IPS-18a (cell line): ENCODE measurements around the gene EXOC3L4.
"Not testable (repeated sequence)": the region's sequence is repeated elsewhere in the genome, so short reads cannot be mapped to it uniquely, and the experiment has no call there.

Experiments used
- H3K27ac ChIP-seq: one replicate; pipeline ENCODE4 v1.5.1; 2013; ENCODE audit warnings: low read length
- H3K27me3 ChIP-seq: one replicate; pipeline ENCODE4 v1.6.1; 2013; ENCODE audit warnings: mild to moderate bottlenecking, low read length; ENCODE audit not compliant: control insufficient read depth, insufficient read depth
- H3K36me3 ChIP-seq: one replicate; pipeline ENCODE4 v1.6.1; 2013; ENCODE audit warnings: low read depth, low read length; ENCODE audit not compliant: control insufficient read depth
- H3K4me1 ChIP-seq: one replicate; pipeline ENCODE4 v1.6.1; 2013; ENCODE audit warnings: low read depth, low read length; ENCODE audit not compliant: control insufficient read depth
- H3K4me3 ChIP-seq: one replicate; pipeline ENCODE4 v1.5.1; 2013; ENCODE audit warnings: low read length
- H3K9ac ChIP-seq: one replicate; pipeline ENCODE4 v1.6.1; 2013; ENCODE audit warnings: mild to moderate bottlenecking, low read length, moderate library complexity
- H3K9me3 ChIP-seq: one replicate; pipeline ENCODE4 v1.6.1; 2013; ENCODE audit warnings: low read depth, low read length; ENCODE audit not compliant: control insufficient read depth

EXOC3L4 gene

DNA sequence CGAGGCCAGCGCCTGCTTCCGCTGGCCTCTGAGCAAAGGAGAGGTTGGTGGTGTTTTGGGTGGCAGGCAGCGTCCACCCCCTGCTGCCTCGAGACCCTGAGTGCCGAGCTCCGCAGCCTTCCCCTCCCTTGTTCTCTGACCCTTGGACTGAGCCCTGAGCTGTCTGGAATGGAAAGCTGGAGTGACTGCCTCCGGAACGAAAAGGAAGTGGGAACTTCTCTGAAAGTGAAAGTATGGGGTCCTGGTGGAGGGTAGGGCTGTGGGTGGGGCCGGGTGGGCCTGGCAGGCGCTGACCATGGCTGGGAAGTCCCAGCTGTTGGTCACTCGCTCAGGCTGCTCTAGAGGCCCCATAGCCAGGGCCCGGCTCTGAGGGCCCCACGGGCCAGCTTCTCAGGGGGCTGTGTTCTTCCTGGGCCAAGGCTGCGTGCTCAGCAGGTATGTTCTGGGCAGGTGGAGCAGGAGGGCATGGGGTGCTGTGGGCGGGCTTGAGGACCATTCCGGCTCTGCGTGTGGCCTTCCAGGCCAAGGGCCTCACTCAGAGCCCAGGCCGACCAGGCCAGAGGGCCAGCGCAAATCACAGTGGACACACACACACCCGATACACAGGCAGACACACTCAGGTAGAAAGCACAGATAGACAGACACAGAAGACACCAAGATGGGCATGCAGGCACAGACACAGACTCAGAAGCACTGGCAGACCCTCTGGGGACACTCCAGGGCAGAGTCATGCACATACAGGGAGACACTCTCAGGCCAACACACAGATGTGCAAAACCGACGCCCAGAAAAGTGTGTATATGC lies at the start of gene EXOC3L4:
EXOC3L4 (plus strand) TSS at position 320 of the 804 bp plus-strand sequence. CDS start 5,495 bp downstream, outside the sequence.
- H3K9ac ChIP-seq = no peak within 1 kb of the TSS
- no peak within 1 kb of the TSS for H3K27ac ChIP-seq
- H3K4me1 ChIP-seq = no peaks in the 10 kb centered on the region
- H3K36me3 ChIP-seq = no peaks in the 10 kb centered on the region
- no peaks in the 10 kb centered on the region for H3K9me3 ChIP-seq
- H3K27me3 ChIP-seq = peaks cover 12% of the 10 kb centered on the region
- no peak within 1 kb of the TSS for H3K4me3 ChIP-seq

DNA sequence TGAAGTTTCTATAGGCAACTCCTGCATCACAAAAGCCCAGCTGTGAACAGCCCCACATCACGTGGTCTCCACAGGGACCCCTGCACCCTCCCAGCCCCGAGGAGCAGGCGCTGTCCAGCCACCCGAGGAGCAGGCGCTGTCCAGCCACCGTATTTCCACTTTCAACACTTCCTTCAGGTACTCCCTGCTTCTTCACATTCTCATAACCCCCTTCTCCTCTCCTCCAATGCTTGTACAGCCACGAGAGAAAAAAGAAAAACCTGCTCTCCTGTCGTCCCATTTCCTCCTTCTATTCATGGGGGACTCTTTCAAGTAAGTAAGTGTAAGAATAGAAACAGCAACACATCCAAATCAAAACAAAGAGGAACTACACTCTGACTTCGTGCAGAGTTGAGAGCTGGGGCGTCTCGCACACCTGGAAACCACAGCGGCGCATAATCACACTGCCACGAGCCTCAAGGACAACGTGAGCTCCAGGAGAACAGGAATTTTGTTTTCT lies 49.1 kb upstream of the EXOC3L4 start:
- no peaks in the 10 kb centered on the region for H3K9me3 ChIP-seq
- H3K27me3 ChIP-seq = no peaks in the 10 kb centered on the region
- peaks cover 7% of the 10 kb centered on the region for H3K4me1 ChIP-seq
- peaks cover 3% of the 10 kb centered on the region for H3K36me3 ChIP-seq
- no peak overlapping the region for H3K4me3 ChIP-seq
- no peak overlapping the region for H3K27ac ChIP-seq
- no peak overlapping the region for H3K9ac ChIP-seq

DNA sequence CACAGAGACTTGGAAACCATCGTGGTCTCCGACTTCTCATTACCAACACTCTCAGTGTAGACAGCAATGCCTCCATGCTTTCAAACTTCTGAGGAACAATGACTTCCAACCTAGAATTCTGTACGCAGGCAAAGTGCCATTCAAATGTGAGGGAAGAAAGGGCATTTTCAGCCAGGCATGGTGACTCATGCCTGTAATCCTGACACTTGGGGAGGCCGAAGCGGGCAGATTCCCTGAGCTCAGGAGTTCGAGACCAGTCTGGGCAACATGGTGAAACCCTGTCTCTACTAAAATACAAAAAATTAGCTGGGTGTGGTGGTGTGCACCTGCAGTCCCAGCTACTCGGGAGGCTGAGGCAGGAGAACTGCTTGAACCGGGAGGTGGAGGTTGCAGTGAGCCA lies 47.1 kb upstream of the EXOC3L4 start:
- H3K36me3 ChIP-seq, H3K9me3 ChIP-seq, H3K4me3 ChIP-seq, H3K27me3 ChIP-seq, H3K4me1 ChIP-seq, H3K9ac ChIP-seq, H3K27ac ChIP-seq: not testable (repeated sequence)

DNA sequence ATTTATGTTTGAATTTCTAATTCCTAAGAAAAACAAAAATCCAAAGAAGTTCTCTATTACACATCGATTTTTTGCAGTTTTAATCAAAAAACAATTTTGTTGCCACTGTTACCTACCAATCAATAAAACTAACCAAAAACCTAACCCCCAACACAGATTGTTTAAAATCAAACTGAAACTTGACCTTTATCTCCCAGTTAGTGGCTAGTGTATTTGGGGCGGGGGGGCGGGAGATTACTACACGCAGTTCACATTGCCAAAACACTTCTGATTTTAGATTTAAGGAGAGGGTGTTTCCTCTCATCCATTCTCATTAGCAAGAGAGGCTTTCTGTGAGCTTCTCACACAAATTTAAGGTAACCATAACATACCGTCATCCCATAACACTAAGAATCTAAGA lies 43.6 kb upstream of the EXOC3L4 start:
- H3K36me3 ChIP-seq = no peaks in the 10 kb centered on the region
- no peaks in the 10 kb centered on the region for H3K27me3 ChIP-seq
- no peaks in the 10 kb centered on the region for H3K9me3 ChIP-seq
- no peak overlapping the region for H3K27ac ChIP-seq
- H3K4me1 ChIP-seq = peaks cover 8% of the 10 kb centered on the region
- H3K4me3 ChIP-seq = no peak overlapping the region
- no peak overlapping the region for H3K9ac ChIP-seq

- no peaks in the 10 kb centered on the region for H3K9me3 ChIP-seq
- H3K36me3 ChIP-seq = no peaks in the 10 kb centered on the region
- H3K27ac ChIP-seq = no peak overlapping the region
- H3K9ac ChIP-seq = no peak overlapping the region
- no peak overlapping the region for H3K4me3 ChIP-seq
- H3K4me1 ChIP-seq = peaks cover 6% of the 10 kb centered on the region
- H3K27me3 ChIP-seq = no peaks in the 10 kb centered on the region
Measured at GRCh38 chr14:103052407-103052806, 42.1 kb upstream of the EXOC3L4 start.

- Histone ChIP-seq H3K4me1 (peaks cover 6% of the 10 kb centered on the region), H3K4me3 (peak overlapping the region; percentile 55), H3K27ac (no peak overlapping the region), H3K27me3 (no peaks in the 10 kb centered on the region), H3K9me3 (no peaks in the 10 kb centered on the region), H3K9ac (no peak overlapping the region), H3K36me3 (no peaks in the 10 kb centered on the region)
Measured at GRCh38 chr14:103055695-103056094, 38.8 kb upstream of the EXOC3L4 start.

DNA sequence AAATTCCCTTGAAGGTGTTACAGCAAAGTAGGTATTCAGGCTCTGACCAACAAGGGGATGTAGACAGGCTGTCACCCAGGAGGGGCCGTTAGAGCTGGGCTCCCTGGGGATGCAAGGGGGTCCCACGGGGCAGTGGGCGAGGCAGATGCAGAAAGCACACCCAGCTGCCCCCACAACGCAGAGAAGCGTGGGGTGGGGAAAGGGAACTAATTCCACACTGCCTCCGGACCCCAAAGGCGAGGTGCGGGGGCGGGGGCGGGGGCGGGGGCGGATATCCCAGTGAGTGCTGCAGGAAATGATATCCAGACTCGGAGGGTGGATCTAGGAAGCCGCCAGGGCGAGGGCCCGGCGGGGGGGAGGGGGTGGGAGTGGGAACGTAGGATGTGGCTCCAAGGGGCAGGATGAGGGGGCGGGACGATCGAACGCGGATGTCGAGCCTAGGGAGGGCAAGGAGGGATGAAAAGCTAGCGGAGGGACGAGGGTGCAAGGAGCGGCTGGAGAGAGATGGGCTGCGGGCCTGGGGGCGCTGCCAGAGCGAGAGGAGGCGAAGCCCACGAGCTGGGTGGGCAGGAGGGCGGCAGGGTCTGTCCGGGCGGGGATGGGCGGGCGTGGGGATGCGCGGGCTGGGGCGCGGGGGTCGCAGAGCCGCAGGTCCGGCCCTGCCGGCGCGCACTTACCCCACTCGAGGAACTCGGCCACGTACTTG lies 38.0 kb upstream of the EXOC3L4 start:
- Histone ChIP-seq H3K9ac (no peak overlapping the region), H3K4me3 (peak overlapping the region; percentile 55), H3K9me3 (no peaks in the 10 kb centered on the region), H3K36me3 (no peaks in the 10 kb centered on the region), H3K4me1 (peaks cover 6% of the 10 kb centered on the region), H3K27ac (no peak overlapping the region), H3K27me3 (no peaks in the 10 kb centered on the region)

DNA sequence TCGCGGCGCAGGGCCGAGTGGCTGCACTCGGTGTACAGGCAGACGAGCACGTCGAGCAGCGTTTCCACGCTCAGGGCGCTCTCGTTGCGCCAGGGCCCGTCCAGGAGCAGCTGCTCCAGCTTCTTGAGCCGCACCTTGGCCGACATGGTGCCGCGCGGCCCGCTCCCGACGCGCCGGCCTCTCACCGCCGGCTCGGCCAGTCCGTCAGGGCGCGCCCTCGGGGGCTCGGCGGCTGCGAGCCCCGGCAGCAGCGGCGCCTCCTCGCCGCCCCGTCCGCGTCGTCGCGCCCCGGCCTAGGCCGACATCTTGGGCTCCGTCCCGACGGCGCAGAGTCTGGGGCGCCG lies 37.5 kb upstream of the EXOC3L4 start:
- Histone ChIP-seq H3K4me3 (peak overlapping the region; percentile 55), H3K9me3 (no peaks in the 10 kb centered on the region), H3K36me3 (no peaks in the 10 kb centered on the region), H3K4me1 (peaks cover 6% of the 10 kb centered on the region), H3K27me3 (no peaks in the 10 kb centered on the region), H3K27ac (no peak overlapping the region), H3K9ac (no peak overlapping the region)

DNA sequence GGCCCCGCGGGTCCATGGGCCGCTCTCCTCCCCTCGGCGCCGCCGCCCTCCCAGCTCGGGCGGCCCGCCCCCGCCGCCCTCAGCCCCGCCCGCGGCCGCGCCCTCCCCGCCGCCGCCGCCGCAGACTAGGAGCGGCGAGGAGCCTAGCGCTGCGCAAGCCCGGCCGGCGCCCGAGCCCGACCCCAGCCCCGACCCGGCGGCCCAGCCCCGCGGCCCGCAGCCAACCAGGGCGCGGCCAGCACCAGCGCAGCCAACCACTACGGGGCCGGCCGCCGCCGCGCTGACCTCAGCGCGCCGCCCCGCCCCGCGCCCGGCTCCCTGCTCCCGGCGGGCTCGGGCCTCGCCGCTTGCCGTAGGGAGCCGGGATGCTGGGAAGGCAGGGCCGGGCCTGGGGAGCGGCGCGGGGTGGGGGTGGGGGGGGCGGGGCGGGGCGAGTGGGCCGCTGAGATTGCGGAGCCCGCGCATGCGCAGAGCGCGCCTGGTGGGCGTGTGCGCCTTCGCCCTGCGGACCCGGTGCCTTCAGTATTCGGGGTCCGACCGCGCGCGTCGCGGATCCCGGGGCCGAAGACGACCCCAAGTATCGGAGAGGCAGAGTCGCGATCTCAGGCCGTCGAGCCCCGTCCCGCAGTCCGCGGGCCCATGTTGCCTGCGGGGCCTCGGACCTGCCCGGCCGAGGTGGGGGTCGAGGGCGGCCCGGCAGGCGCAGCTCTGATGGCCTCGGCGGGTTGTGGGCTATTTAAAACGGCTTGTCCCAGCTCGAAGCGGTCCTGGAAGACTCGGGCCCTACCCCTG lies 37.0 kb upstream of the EXOC3L4 start, which contains the start of gene CDC42BPB:
CDC42BPB (minus strand) TSS at position 178 of the 792 bp plus-strand sequence. CDS start 376 bp downstream, outside the sequence.
- H3K9me3 ChIP-seq = no peaks in the 10 kb centered on the region
- no peaks in the 10 kb centered on the region for H3K27me3 ChIP-seq
- H3K4me1 ChIP-seq = peaks cover 6% of the 10 kb centered on the region
- no peak within 1 kb of the TSS for H3K27ac ChIP-seq
- peak within 1 kb of the TSS; percentile 58 for H3K9ac ChIP-seq
- peak within 1 kb of the TSS; percentile 88 for H3K4me3 ChIP-seq
- H3K36me3 ChIP-seq = no peaks in the 10 kb centered on the region

- no peaks in the 10 kb centered on the region for H3K36me3 ChIP-seq
- H3K4me3 ChIP-seq = peak overlapping the region; percentile 88
- no peaks in the 10 kb centered on the region for H3K9me3 ChIP-seq
- H3K27me3 ChIP-seq = no peaks in the 10 kb centered on the region
- H3K4me1 ChIP-seq = peaks cover 6% of the 10 kb centered on the region
- no peak overlapping the region for H3K27ac ChIP-seq
- peak overlapping the region; percentile 58 for H3K9ac ChIP-seq
Measured at GRCh38 chr14:103058164-103059055, 36.1 kb upstream of the EXOC3L4 start.
